Activated CD4-positive, alpha-beta T cell treated with anti-CD3 and anti-CD28 coated beads, Interleukin-2, amount 50 U/mL, for 48 hours (primary cell): Measurements from ENCODE around the gene CFAP46.
"Not testable (repeated sequence)": the region's sequence is repeated elsewhere in the genome, so short reads cannot be mapped to it uniquely, and the experiment has no call there.

Experiments used
- DNase-seq, 2 experiments: peaks; one replicate each; pipeline ENCODE4 v3.0.0-alpha.2; 2020

Gene CFAP46

GRCh38 chr10:132785723-132786475, 156.5 kb downstream of the CFAP46 start, which contains the start of gene NKX6-2:
TSS of gene NKX6-2 (minus strand) at chr10:132786147. CDS start at chr10:132785948, 199 bp downstream.
- DNase-seq: no peak

- DNase-seq: no peak
These were observed 157.3 kb downstream of the CFAP46 start for GRCh38 chr10:132784866-132785722.

GRCh38 chr10:132783940-132784865, 158.2 kb downstream of the CFAP46 start:
- DNase-seq: no peak

- no peak for DNase-seq
These were observed 159.0 kb downstream of the CFAP46 start for GRCh38 chr10:132783165-132783939.

- DNase-seq: no peak
These were observed 160.8 kb downstream of the CFAP46 start for GRCh38 chr10:132781556-132781955.

- DNase-seq: no peak
These were observed 162.0 kb downstream of the CFAP46 start for GRCh38 chr10:132780356-132780755.

GRCh38 chr10:132779549-132780294, 162.6 kb downstream of the CFAP46 start:
- DNase-seq: no peak

GRCh38 chr10:132777441-132777840, 164.9 kb downstream of the CFAP46 start:
- no peak for DNase-seq

- no peak for DNase-seq
These were observed 165.5 kb downstream of the CFAP46 start for GRCh38 chr10:132776821-132777220.

- no peak for DNase-seq
These were observed 166.2 kb downstream of the CFAP46 start for GRCh38 chr10:132776186-132776585.

GRCh38 chr10:132774902-132775863, 167.2 kb downstream of the CFAP46 start:
- DNase-seq: no peak

GRCh38 chr10:132774181-132774901, 168.0 kb downstream of the CFAP46 start:
- no peak for DNase-seq

GRCh38 chr10:132772816-132773215, 169.6 kb downstream of the CFAP46 start:
- not testable (repeated sequence) for DNase-seq

GRCh38 chr10:132770061-132771021, 172.0 kb downstream of the CFAP46 start:
- no peak for DNase-seq

- DNase-seq: no peak
These were observed 173.8 kb downstream of the CFAP46 start for GRCh38 chr10:132768346-132769248.

- no peak for DNase-seq
These were observed 176.1 kb downstream of the CFAP46 start for GRCh38 chr10:132766291-132766690.

GRCh38 chr10:132765435-132765834, 176.9 kb downstream of the CFAP46 start:
- DNase-seq: no peak
